Ovary (tissue), 3 donors: ENCODE data around the gene TUSC2.

Source experiments
- EP300 ChIP-seq: sonication (generic); formaldehyde crosslinking; IDR thresholded peaks from one replicate; pipeline ENCODE4 v1.6.1; 2017; ENCODE audit warnings: antibody characterized with exemption
- POLR2A ChIP-seq: fragments of 450-650 bp; IDR thresholded peaks from one replicate; pipeline ENCODE4 v1.6.1; 2017; ENCODE audit warnings: antibody characterized with exemption, mild to moderate bottlenecking, moderate library complexity
- TF ChIP-seq, protein P1 (sequence below), 3 donors: fragments of 450-650 bp in 2 of 3; fragments of 200-600 bp in 1 of 3; IDR thresholded peaks; one replicate each; pipeline versions ENCODE4 v1.5.1 to v1.8.0; 2016 to 2022; ENCODE audit warnings: antibody characterized with exemption in 3 of 3, mild to moderate bottlenecking in 1 of 3
- donor health status: DM: no; HTN: no; CAD: no.

DNA sequence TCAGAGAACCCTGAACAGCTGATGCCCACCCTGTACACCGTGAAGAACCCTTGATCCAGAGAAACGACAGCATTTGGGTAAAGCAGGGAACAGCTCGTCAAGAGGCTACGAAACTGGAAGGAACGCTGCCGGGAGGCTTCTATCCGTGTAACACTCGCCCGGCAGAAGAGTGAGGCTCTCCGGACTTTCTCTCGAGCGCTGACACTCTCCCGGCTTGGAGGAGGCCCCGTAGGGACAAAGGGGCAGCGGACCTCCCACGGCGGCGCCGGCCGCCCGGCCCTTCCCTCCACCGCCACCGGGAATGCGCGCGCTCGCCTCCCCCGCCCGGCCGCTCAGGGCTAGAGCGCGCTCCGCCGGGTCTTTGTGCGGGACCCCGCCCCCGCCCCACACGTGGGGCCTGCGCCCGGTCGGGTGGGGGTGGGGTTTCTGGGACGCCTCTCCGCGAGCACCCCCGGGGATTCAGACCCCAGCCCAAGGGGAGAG is 7.1 kb downstream of the TUSC2 start:
- TF ChIP-seq, protein P1, sequence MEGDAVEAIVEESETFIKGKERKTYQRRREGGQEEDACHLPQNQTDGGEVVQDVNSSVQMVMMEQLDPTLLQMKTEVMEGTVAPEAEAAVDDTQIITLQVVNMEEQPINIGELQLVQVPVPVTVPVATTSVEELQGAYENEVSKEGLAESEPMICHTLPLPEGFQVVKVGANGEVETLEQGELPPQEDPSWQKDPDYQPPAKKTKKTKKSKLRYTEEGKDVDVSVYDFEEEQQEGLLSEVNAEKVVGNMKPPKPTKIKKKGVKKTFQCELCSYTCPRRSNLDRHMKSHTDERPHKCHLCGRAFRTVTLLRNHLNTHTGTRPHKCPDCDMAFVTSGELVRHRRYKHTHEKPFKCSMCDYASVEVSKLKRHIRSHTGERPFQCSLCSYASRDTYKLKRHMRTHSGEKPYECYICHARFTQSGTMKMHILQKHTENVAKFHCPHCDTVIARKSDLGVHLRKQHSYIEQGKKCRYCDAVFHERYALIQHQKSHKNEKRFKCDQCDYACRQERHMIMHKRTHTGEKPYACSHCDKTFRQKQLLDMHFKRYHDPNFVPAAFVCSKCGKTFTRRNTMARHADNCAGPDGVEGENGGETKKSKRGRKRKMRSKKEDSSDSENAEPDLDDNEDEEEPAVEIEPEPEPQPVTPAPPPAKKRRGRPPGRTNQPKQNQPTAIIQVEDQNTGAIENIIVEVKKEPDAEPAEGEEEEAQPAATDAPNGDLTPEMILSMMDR (IDR thresholded peaks at IDR 0.05), result no peak
- no peak for TF ChIP-seq POLR2A
- TF ChIP-seq EP300, result no peak
